ENCODE measurements around the gene SEMA3F. TPM values are rescaled to one million over a fixed set of nuclear protein-coding genes. Genes with fewer than 3 reads are reported as not detected.
"Not testable (repeated sequence)": the region's sequence is repeated elsewhere in the genome, so short reads cannot be mapped to it uniquely, and the experiment has no call there.

SEMA3F gene
- total RNA-seq, 3 donors from 2014 or later = 0.19 to 0.24 (median 0.23) TPM

DNA sequence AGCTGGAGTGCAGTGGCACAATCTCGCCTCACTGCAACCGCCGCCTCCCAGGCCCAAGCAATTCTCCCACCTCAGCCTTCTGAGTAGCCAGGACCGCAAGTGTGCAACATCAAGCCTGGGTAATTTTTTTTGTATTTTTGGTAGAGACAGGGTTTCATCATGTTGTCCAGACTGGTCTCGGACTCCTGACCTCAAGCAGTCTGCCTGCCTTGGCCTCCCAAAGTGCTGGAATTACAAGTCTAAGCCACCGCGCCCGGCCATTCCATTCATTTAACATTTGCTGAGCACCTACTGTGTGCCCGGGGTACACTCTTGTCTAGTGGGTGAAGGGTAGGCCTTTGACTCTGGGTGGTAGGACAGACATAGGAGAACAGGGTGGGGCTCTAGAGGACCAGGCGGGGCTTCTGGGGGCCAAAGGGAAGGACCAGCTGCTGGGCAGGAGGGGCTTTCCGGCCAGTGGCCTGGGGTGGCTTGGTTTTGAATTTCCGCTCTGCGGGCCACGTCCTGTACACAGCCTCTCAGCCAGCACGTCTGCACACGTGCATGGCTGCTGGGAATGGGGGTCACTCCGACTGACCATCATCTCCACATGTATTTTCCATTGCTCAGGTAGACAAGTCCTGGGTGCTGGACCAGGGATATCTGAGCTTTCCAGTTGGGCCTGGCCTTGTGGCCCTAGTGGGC is 52.4 kb downstream of the SEMA3F start:
- Mint-ChIP-seq H3K27me3 (ENCODE audit: low read depth) (peaks cover 33% of the 10 kb centered on the region), H3K9me3 (no peaks in the 10 kb centered on the region), H3K36me3 (ENCODE audit: insufficient read depth) (no peaks in the 10 kb centered on the region), H3K4me3 (no peak overlapping the region), H3K4me1 (ENCODE audit: low read depth) (no peaks in the 10 kb centered on the region)
- ATAC-seq (no peak), DNase-seq (no peak)

DNA sequence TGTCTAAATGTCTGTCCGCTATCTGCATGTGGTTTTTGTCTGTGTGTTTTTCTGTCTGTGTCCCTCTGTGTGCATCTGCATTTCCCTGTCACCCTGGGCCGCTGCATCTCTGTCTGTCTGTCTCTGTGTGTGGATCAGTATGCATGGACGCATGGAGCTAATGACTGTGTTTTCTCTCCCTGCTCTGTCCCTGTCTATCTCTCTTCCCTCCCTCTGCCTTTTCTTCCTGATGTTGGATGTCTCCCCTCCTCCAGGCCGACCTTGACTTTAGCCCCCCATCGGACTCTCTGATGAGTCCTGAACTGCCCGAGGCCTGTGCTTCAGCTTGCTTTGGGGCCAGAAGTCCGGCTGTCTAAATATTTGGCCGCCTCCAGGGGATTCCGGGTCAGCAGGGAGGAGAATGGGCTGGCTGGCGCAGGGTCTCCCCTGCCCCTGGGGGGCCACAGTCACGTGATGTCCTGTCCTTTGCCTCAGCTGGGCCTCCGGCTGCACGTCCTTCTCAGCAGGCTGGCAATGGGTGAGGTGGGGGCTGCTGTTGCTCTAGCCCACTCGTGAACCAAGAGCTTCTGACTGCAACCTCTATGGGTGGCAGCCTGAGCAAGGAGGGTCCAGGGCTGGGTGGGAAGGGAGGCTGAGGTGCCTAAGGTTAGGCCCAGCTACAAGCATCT is 53.7 kb downstream of the SEMA3F start:
- H3K36me3 Mint-ChIP-seq (ENCODE audit: insufficient read depth) = no peaks in the 10 kb centered on the region
- ATAC-seq (no peak), DNase-seq (no peak)
- no peaks in the 10 kb centered on the region for H3K9me3 Mint-ChIP-seq
- H3K27me3 Mint-ChIP-seq (ENCODE audit: low read depth) = peaks cover 20% of the 10 kb centered on the region
- no peak overlapping the region for H3K4me3 Mint-ChIP-seq
- H3K4me1 Mint-ChIP-seq (ENCODE audit: low read depth) = no peaks in the 10 kb centered on the region

DNA sequence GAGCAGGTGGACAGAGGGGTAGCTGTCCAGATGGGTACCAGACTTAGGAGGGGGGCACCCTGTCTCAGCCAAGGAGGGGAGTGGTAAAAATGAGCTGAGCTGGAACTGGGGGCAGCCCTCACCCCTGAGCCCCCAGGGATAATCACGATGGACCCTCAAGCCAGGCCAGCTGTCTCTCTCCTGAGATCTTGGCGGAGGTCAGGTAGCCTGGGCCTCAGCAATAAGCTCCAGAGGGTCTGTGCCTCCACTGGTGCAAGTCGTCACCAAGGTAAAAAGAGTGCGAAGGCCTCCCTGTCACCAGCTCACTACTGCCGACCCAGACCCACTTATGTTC is 55.0 kb downstream of the SEMA3F start:
- no peak for ATAC-seq
- no peak overlapping the region for H3K4me3 Mint-ChIP-seq
- no peaks in the 10 kb centered on the region for H3K9me3 Mint-ChIP-seq
- no peaks in the 10 kb centered on the region for H3K4me1 Mint-ChIP-seq (ENCODE audit: low read depth)
- no peaks in the 10 kb centered on the region for H3K36me3 Mint-ChIP-seq (ENCODE audit: insufficient read depth)
- DNase-seq = no peak
- H3K27me3 Mint-ChIP-seq (ENCODE audit: low read depth) = peaks cover 14% of the 10 kb centered on the region

DNA sequence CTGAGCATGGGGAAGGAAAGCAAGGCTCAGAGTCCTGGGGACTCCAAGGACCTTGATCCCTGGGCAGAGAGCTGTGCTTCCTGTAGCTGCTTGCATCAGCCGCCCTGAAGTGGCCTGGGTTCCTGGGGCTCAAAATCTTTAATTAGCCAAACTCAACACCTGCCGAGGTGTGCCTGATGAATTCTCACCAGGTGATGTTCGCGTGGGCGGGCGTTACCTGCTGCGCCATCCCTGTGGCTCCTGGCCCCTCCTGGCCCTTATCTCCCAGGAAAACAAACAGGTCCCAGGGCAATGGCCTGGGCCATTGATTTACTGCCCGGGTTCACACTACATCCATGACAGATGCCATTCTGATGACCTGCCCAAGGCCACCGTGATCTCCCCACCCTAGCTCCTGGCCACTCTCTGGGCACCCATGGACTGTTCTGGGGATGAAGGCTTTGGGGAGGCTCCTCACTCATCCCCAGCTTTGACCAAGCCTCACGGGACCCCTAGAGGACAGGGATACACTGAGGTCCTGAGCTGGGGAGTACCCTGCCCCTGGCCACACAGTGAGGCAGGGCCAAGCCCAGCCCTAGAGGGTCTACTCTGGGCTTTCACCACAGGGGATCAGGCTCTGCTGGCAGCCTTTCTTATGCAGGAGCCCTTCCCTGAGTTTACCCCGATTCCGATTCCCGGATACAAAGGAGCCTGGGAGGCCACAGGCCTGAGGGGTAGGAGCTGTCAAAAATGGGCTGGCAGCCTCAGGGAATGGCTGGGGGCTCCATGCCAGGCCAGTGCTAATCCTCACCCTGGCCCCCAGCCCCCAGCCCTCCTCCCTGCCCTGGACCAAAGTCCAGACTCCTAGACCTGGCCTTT is 55.6 kb downstream of the SEMA3F start:
- DNase-seq = no peak
- Mint-ChIP-seq H3K27me3 (ENCODE audit: low read depth) (peaks cover 11% of the 10 kb centered on the region), H3K9me3 (no peaks in the 10 kb centered on the region), H3K36me3 (ENCODE audit: insufficient read depth) (no peaks in the 10 kb centered on the region), H3K4me3 (no peak overlapping the region), H3K4me1 (ENCODE audit: low read depth) (no peaks in the 10 kb centered on the region)
- no peak for ATAC-seq

DNA sequence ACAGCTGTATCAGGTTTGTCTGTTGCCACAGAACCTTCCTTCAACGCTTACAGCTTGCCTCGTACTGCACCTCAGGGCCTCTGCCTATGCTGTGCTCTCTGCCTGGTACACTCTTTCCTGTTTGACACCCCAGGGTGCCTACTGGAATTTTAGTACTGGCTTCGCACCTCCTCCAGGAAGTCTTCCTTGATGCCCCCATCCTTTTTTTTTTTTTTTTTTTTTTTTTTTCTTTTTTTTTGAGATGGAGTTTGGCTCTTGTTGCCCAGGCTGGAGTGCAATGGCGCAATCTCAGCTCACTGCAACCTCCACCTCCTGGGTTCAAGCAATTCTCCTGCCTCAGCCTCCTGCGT is 56.2 kb downstream of the SEMA3F start:
- not testable (repeated sequence) for ATAC-seq; H3K4me1 Mint-ChIP-seq (ENCODE audit: low read depth); H3K27me3 Mint-ChIP-seq (ENCODE audit: low read depth); DNase-seq; H3K36me3 Mint-ChIP-seq (ENCODE audit: insufficient read depth); H3K9me3 Mint-ChIP-seq; H3K4me3 Mint-ChIP-seq

DNA sequence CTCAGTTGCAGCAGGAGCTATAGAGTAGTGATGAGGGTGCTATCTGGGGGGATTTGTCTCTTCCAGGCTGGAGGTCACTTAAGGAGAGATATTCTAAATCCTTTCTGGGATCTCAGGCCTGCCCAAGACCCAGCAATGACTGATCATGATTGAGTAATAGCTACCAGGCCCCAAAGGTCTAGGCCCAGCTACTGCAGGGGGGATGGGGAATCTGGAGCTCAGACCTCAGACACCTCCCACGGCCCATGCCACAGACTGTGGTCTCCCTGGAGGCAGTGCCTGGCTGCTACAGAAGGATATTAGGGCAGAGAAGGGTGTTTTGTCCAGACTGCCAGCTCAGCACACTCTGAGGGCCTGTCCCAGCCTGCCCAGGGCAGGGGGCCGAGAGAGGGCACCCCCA is 56.8 kb downstream of the SEMA3F start:
- DNase-seq (no peak), ATAC-seq (peak; percentile 63 to 82)
- Mint-ChIP-seq H3K4me1 (ENCODE audit: low read depth) (no peaks in the 10 kb centered on the region), H3K36me3 (ENCODE audit: insufficient read depth) (no peaks in the 10 kb centered on the region), H3K4me3 (no peak overlapping the region), H3K27me3 (ENCODE audit: low read depth) (peaks cover 2% of the 10 kb centered on the region), H3K9me3 (no peaks in the 10 kb centered on the region)

DNA sequence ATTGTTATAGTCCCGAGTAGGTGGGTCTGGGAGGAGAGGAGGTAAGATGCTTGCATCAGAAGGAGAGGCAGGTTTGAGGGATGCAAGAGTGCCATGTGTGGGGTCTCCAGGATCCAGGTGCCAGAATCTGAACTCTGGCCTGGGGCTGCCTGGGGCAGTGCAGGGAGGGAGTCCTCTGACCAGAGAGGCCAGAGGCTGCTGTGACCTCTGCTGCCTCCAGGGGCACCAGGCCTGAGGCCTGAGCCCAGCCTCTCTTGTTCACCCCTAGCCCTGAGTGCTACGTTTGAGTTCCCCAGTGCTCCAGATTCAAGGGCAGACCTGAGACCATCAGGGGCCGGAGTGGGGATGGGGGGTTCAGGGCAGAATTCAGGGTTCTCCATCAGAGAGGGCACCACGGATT is 57.4 kb downstream of the SEMA3F start:
- H3K4me3 Mint-ChIP-seq = no peak overlapping the region
- ATAC-seq = no peak
- H3K27me3 Mint-ChIP-seq (ENCODE audit: low read depth) = no peaks in the 10 kb centered on the region
- no peak for DNase-seq
- H3K4me1 Mint-ChIP-seq (ENCODE audit: low read depth) = no peaks in the 10 kb centered on the region
- H3K9me3 Mint-ChIP-seq = no peaks in the 10 kb centered on the region
- no peaks in the 10 kb centered on the region for H3K36me3 Mint-ChIP-seq (ENCODE audit: insufficient read depth)

DNA sequence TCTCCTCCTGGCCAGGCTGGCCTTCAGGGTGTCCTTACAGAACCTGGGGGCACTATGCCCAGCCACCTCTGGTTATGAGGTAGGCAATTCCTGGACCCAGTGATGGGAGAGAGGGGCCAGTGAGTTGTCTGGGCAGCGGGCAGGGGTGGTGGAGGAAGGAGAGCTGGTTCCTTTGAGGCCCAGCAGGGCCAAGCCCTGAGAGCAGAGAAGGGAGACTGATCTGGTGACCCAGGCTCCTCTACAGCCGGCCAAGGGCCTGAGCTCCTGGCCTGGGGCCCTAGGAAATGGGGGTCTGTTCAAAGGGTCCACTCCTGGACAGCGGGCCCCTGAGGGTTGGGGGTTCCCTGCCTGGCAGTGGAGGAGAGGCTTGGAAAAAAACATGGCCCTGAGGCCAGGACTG is 57.8 kb downstream of the SEMA3F start:
- Mint-ChIP-seq H3K4me1 (ENCODE audit: low read depth) (no peaks in the 10 kb centered on the region), H3K4me3 (no peak overlapping the region), H3K36me3 (ENCODE audit: insufficient read depth) (no peaks in the 10 kb centered on the region), H3K9me3 (no peaks in the 10 kb centered on the region), H3K27me3 (ENCODE audit: low read depth) (no peaks in the 10 kb centered on the region)
- ATAC-seq (no peak), DNase-seq (no peak)

DNA sequence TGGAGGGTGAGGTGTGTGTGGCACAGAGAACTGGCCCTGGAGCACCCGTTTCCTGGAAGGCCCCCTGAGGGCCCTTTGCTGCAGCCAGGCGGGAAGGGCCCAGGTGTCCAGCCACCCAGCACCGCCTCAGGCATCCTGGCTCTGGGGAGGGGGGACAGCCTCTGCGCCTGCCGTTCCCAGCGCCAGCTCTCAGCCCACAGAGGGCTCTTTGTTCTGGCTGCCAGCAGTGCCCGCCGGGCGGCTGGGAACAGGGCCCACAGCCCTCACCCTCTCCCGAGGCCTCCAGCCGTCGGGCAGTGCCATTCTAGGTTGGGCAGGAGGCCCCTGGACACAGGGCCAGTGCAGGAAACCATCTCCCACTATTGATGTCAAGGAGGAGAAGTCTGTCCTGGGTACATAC is 58.2 kb downstream of the SEMA3F start:
- Mint-ChIP-seq H3K4me1 (ENCODE audit: low read depth) (no peaks in the 10 kb centered on the region), H3K27me3 (ENCODE audit: low read depth) (no peaks in the 10 kb centered on the region), H3K9me3 (no peaks in the 10 kb centered on the region), H3K36me3 (ENCODE audit: insufficient read depth) (no peaks in the 10 kb centered on the region), H3K4me3 (no peak overlapping the region)
- ATAC-seq (no peak), DNase-seq (no peak)

DNA sequence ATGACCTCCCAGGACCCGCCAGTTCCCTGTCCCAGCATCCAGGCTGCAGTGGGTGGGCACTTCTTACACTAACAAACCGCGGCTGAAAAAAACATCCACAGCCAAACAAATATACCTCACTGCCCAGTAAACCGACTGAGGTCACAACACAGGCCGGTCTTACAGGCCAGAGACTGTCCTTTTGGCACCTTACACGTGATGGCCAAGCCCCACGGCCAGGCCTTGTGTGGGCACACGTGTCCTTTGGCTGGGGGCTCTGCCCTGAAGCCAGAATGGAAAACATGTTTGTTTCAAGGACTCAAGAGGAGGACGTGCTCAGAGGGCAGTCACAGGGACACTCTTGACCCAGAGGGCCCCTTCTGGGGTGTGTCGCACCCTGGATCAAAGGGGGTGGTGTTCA is 59.7 kb downstream of the SEMA3F start:
- H3K4me3 Mint-ChIP-seq = no peak overlapping the region
- ATAC-seq = no peak

DNA sequence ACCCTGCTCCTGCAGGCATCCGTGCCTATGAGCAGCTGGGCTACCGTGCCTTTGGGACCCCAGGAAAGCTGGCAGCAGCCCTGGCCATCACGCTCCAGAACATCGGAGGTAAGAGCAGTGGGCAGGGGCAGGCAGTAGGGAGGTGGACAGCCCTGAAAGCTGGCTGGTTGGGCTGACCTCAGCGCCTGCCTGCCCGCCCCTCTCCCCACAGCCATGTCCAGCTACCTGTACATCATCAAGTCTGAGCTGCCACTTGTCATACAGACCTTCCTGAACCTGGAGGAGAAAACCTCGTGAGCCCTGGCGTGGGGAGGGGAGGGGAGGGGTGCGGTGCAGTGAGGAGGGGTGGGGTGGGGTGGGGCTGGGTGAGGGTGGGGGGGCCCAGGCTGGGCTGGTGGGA is 60.4 kb downstream of the SEMA3F start:
- Mint-ChIP-seq H3K27me3 (ENCODE audit: low read depth) (no peaks in the 10 kb centered on the region), H3K9me3 (no peaks in the 10 kb centered on the region), H3K4me1 (ENCODE audit: low read depth) (no peaks in the 10 kb centered on the region), H3K4me3 (no peak overlapping the region), H3K36me3 (ENCODE audit: insufficient read depth) (no peaks in the 10 kb centered on the region)
- DNase-seq (no peak), ATAC-seq (no peak)

More for the DNA sequence above, 59.7 kb downstream of the SEMA3F start:
- Mint-ChIP-seq H3K9me3 (no peaks in the 10 kb centered on the region), H3K4me1 (ENCODE audit: low read depth) (no peaks in the 10 kb centered on the region), H3K27me3 (ENCODE audit: low read depth) (no peaks in the 10 kb centered on the region), H3K36me3 (ENCODE audit: insufficient read depth) (no peaks in the 10 kb centered on the region)
- no peak for DNase-seq

DNA sequence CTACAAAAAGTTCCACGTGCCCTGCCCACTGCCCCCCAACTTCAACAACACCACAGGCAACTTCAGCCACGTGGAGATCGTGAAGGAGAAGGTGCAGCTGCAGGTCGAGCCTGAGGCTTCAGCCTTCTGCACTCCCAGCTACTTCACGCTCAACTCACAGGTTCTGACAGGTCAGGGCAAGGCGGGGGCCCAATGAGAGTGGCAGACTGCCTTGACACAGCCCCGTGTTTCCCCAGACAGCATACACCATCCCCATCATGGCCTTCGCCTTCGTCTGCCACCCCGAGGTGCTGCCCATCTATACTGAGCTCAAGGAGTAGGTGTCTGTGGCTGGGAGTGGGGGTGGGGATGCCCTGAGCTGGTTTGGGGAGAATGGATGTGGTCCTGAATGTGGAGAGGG is 62.6 kb downstream of the SEMA3F start:
- H3K4me1 Mint-ChIP-seq (ENCODE audit: low read depth) = no peaks in the 10 kb centered on the region
- no peak for ATAC-seq
- H3K9me3 Mint-ChIP-seq = no peaks in the 10 kb centered on the region
- no peaks in the 10 kb centered on the region for H3K27me3 Mint-ChIP-seq (ENCODE audit: low read depth)
- DNase-seq = no peak
- H3K36me3 Mint-ChIP-seq (ENCODE audit: insufficient read depth) = no peaks in the 10 kb centered on the region
- no peak overlapping the region for H3K4me3 Mint-ChIP-seq

DNA sequence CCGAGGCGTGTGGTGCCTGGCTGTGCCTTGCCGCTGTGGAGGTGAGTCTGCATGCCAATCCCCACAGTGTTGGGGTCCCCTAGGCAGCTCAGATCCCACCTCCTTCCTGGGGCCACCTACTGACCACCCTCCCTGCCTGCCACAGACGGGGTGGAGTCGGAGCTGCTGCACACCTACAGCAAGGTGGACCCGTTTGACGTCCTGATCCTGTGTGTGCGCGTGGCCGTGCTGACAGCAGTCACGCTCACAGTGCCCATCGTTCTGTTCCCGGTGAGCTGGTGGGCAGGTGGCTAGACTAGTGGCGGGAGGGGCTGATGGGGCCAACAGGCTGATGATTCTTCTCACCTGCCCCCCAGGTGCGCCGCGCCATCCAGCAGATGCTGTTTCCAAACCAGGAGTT is 63.3 kb downstream of the SEMA3F start:
- Mint-ChIP-seq H3K36me3 (ENCODE audit: insufficient read depth) (no peaks in the 10 kb centered on the region), H3K4me1 (ENCODE audit: low read depth) (no peaks in the 10 kb centered on the region), H3K9me3 (no peaks in the 10 kb centered on the region), H3K27me3 (ENCODE audit: low read depth) (no peaks in the 10 kb centered on the region), H3K4me3 (no peak overlapping the region)
- DNase-seq (no peak), ATAC-seq (no peak)

DNA sequence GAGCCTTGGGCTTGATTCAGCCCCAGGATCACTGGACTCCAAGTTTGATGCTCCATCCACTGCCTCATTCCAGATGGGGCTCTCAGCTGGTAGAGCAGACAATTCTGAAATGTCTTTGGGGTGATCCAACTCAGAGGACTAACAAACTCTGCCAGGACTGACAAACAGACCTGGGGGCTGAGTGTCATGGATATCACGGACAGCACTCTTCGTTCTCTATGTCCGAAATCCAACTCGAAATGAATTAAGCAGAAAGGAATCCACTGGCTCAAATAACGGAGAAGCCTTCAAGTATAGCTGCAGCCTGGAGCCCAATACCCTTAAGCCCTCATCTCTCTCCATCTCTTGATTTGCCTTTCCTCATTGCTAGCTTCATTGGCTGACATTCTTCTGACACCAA is 64.2 kb downstream of the SEMA3F start:
- Mint-ChIP-seq H3K9me3 (no peaks in the 10 kb centered on the region), H3K36me3 (ENCODE audit: insufficient read depth) (no peaks in the 10 kb centered on the region), H3K4me1 (ENCODE audit: low read depth) (no peaks in the 10 kb centered on the region), H3K4me3 (no peak overlapping the region), H3K27me3 (ENCODE audit: low read depth) (no peaks in the 10 kb centered on the region)
- DNase-seq = no peak
- ATAC-seq = no peak

DNA sequence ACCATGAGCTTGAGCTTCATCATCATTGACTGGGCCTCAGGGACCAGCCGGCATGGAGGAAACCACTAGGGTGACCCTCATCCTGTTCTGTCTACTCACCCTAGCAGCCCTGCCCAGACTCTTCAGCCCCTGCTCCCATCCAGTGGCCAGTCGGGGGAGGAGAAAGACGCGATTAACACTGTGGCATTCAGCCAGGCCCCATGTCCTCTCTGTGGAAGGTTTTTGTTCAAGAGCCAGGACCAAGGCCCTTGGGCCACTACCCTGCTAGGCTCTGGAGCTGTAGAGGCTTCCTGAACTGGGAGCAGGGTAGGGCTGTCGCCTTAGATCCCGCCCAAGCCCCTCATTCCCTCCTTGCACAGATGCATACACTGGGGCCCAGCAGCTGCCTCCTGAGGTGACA is 65.0 kb downstream of the SEMA3F start:
- H3K27me3 Mint-ChIP-seq (ENCODE audit: low read depth) = peaks cover 4% of the 10 kb centered on the region
- no peaks in the 10 kb centered on the region for H3K36me3 Mint-ChIP-seq (ENCODE audit: insufficient read depth)
- no peak overlapping the region for H3K4me3 Mint-ChIP-seq
- ATAC-seq (no peak), DNase-seq (no peak)
- H3K4me1 Mint-ChIP-seq (ENCODE audit: low read depth) = no peaks in the 10 kb centered on the region
- H3K9me3 Mint-ChIP-seq = no peaks in the 10 kb centered on the region
